ENCODE data around the gene ASAP2.

Gene ASAP2

GRCh38 chr2:9445089-9445488 is 238.5 kb downstream of the ASAP2 start:
- no peak for DNase-seq

DNA sequence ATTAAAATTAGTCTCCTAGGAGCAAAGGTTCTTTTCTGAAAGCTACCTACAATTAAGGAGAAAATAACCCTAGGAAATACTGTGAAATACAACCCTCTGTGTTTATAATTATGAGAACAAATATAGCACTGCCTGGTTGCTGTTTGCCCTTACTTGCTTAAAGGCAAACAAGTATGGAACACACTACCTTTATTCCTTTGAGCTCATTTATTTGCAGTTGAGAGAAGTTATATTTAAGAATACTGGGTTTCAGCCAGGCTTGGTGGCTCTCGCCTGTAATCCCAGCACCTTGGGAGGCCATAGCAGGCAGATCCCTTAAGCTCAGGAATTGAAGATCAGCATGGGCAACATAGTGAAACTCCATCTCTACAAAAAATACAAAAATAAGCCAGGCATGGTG is 244.6 kb downstream of the ASAP2 start:
- peak in 1 of 2 experiments; percentile 64 for DNase-seq

All from NCI-H2081 (cell line).